PC-9 (cell line): ENCODE data around the gene LAMB1.

ENCODE experiments used
- CTCF ChIP-seq: fragments of 200-600 bp; sonication (generic); conservative IDR thresholded peaks from 2 replicates; pipeline ENCODE4 v1.6.1; 2017; ENCODE audit warnings: mixed run types, antibody characterized with exemption, mild to moderate bottlenecking, moderate library complexity
- EZH2 ChIP-seq: fragments of 200-600 bp; sonication (generic); IDR thresholded peaks from 2 replicates; pipeline ENCODE4 v1.8.0; 2017; ENCODE audit warnings: antibody characterized with exemption, low read depth

- no peak for TF ChIP-seq CTCF
- no peak for TF ChIP-seq EZH2
Measured at GRCh38 chr7:107913851-107914250, 89.1 kb downstream of the LAMB1 start.
